SH-SY5Y (cell line): ENCODE data around the gene ELOA.

Experiments used
- GATA2 ChIP-seq: IDR thresholded peaks from 2 replicates; pipeline ENCODE4 v1.6.1; 2011; ENCODE audit warnings: mild to moderate bottlenecking, low read depth, low read length
- GATA3 ChIP-seq: IDR thresholded peaks from 2 replicates; pipeline ENCODE4 v1.6.1; 2011; ENCODE audit warnings: low read depth, mild to moderate bottlenecking, low read length, moderate library complexity

DNA sequence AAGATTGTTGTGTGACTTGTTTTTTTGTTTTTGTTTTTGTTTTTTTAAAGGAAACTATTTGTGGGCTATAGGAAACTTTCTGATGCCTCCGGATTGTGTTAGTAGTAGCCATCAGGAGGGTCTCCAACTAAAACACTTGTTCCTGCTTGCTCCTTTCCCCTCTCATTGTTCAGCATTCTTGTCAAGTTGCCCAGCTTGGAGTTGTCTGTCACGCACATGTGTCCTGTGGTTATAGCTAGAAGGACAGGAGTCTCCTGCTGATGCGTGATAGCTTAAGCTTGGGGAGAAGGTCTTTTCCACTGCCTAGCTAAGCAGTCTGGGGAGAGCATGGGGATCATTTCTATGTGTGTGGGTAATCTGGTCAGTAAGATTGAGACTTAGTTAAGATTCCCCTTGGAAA, 44.4 kb downstream of the ELOA start:
- no peak for TF ChIP-seq GATA3
- no peak for TF ChIP-seq GATA2
